Fibroblast of mammary gland (primary cell): ENCODE measurements around the gene ATP13A5.

Source experiments
- DNase-seq: peaks from one replicate; pipeline ENCODE4 v3.0.0-alpha.2; 2010; ENCODE audit warnings: low read depth
- H3K4me3 ChIP-seq: 2 replicates; pipeline ENCODE4 v1.5.1; 2011; ENCODE audit warnings: low read depth, mild to moderate bottlenecking, low read length, moderate library complexity; ENCODE audit not compliant: control insufficient read depth
- TF ChIP-seq, protein P1 (sequence below): conservative IDR thresholded peaks from 2 replicates; pipeline ENCODE4 v1.5.1; 2011; ENCODE audit warnings: low read depth, low read length, inconsistent platforms; ENCODE audit not compliant: control insufficient read depth, insufficient read depth

ATP13A5 gene

DNA sequence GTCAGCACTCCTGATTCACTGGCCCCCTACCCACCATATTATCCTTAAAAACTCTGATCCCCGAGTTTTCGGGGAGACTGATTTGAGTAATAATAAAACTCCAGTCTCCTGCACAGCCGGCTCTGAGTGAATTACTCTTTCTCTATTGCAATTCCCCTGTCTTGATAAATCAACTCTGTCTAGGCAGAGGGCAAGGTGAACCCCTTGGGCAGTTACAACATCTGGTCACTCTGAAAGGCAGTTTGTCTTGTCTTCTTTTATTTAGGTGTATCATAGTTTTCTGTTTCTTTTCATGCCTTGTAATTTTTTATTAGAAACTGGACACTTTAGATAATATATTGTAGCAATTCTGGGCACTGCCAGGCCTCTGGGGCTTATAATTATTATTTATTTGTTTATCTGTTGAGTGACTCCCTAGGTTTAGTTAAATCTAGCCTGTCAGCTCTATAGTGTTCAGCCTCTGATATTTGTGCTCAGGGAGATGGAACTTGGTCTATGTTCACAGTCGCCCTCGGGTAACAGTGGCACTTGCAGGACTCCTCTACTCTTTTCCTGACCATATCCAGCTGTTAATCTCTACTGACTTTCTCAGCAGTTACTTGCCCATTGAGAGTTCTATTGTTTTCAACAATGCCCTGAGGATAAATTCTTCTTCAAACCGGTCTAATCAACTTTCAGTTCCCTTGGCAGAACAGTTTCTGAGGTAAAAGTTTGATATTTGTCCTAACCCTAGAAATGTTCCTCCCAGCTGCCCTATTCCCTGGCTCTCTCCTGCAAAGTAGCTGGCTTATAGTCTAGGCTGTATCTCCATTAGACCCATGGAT, 153.0 kb downstream of the ATP13A5 start:
- TF ChIP-seq, protein P1, sequence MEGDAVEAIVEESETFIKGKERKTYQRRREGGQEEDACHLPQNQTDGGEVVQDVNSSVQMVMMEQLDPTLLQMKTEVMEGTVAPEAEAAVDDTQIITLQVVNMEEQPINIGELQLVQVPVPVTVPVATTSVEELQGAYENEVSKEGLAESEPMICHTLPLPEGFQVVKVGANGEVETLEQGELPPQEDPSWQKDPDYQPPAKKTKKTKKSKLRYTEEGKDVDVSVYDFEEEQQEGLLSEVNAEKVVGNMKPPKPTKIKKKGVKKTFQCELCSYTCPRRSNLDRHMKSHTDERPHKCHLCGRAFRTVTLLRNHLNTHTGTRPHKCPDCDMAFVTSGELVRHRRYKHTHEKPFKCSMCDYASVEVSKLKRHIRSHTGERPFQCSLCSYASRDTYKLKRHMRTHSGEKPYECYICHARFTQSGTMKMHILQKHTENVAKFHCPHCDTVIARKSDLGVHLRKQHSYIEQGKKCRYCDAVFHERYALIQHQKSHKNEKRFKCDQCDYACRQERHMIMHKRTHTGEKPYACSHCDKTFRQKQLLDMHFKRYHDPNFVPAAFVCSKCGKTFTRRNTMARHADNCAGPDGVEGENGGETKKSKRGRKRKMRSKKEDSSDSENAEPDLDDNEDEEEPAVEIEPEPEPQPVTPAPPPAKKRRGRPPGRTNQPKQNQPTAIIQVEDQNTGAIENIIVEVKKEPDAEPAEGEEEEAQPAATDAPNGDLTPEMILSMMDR, result no peak
- no peak overlapping the region for H3K4me3 ChIP-seq
- DNase-seq, result no peak
